Stimulated activated CD8-positive, alpha-beta memory T cell treated with anti-CD3 and anti-CD28 coated beads, Interleukin-15, amount 100 ng/mL, for 48 hours (primary cell): ENCODE data around the gene PHF11.
"Not testable (repeated sequence)": the region's sequence is repeated elsewhere in the genome, so short reads cannot be mapped to it uniquely, and the experiment has no call there.

Experiments
- DNase-seq, 2 donors: peaks; one replicate each; pipeline ENCODE4 v3.0.0-alpha.2; 2020; ENCODE audit warnings: low read depth in 2 of 2

The PHF11 gene

DNA sequence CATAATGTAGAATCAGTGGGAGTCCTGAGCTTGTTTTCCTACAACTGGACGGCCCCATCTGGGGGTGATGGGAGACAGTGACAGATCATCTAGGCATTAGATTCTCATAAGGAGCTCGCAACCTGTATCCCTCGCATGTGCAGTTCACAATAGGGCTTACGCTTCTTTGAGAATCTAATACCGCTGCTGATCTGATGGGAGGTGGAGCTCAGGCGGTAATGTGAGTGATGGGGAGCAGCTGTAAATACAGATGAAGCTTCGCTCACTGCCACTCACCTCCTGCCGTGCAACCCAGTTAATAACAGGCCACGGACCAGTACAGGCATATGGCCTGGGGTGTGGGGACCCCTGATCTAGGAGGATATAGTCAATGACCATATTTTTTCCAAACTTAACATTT, 50.8 kb downstream of the PHF11 start:
- no peak for DNase-seq

DNA sequence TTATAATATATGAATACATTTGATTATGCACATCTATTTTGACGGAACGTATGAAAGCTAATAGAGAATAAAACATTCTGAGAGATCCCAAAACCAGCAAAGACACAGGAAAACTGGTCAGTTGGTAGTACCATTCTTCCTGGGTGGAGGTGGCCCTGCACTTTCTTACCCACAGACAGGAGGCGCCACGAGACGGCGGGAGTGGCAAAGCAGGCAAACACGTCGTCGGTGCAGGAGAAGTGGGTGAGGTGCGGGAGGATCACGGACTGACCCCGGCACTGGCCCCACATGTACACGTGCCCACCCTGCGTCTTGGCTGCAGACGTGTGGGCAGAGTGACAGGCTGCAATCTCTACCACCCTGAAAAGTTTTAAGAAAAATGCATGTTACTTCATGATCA, 53.5 kb downstream of the PHF11 start:
- no peak for DNase-seq

DNA sequence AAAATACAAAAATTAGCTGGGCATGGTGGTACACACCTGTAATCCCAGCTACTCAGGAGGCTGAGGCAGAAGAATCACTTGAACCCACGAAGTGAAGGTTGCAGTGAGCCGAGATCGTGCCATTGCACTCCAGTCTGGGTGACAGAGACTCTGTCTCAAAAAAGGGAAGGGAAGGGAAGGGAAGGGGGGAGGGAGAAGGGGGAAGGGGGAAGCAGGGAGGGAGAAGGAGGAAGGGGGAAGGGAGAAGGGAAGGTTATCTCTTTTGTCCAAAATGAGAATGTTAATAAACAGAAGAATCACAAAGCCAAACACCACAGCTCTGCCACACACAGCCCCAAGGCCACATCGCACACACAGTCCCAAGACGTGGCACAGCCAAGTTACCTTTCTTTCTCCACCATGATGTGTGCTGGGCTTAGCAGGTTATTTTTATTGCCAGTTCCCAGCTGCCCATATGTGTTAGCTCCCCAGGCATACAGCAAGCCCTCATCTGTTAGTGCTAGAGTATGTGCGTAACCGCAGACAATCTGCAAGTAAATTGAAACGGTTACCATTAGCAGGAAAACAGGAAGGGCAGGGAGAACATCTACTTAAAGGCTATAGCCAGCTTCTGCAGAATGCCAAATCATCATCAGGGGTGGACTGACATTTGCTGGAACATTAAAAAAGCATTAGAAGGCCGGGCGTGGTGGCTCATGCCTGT, 55.3 kb downstream of the PHF11 start:
- DNase-seq, result no peak

DNA sequence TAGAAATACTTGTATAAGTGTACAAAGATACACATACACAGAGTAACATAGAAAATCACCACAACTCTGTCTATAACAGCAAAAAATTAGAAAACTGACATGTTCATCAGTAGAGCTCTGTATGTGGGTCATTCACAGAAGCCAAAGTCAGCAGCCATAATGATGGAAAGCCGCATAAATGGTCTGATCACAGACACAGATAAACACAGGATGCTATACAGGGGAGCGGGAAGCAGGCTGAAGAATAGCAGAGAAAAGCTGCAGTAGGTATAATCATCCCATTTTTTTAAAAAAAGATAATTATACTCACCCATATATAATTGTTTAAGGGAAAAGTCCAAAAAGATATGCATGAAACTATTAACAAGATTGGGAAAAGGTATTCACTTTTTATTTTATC, 58.1 kb downstream of the PHF11 start:
- DNase-seq, result no peak

DNA sequence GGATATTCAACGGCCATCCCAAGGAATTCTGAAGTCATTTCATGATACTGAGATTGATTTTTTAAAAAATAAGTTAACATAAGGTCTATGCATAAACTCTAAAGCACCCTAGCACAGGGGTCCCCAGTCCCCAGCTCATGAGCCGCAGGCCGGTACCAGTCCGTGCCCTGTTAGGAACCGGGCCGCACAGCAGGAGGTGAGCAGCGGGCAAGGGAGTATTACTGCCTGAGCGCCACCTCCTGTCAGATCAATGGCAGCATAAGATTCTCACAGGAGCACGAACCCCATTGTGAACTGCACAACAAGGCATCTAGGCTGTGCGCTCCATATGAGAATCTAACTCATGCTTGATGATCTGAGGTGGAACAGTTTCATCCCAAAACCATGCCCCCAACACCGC, 58.6 kb downstream of the PHF11 start:
- no peak for DNase-seq

DNA sequence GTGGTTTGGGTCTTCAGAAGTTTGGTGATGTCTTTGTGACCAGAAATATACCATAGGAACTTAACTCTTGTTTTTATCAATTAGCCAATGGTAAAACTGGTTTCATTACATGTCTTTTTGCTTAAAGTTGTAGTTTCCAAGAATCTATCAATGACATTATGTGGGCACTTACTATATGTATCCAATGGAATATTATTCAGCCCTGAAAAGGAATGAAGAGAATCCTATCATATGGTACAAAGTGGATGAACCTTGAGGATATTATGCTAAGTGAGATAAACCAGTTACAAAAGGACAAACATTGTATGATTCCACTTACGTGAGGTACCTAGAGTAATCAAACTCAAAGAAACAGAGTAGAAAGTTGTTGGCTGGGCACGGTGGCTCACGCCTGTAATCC, 63.3 kb downstream of the PHF11 start:
- no peak for DNase-seq

DNA sequence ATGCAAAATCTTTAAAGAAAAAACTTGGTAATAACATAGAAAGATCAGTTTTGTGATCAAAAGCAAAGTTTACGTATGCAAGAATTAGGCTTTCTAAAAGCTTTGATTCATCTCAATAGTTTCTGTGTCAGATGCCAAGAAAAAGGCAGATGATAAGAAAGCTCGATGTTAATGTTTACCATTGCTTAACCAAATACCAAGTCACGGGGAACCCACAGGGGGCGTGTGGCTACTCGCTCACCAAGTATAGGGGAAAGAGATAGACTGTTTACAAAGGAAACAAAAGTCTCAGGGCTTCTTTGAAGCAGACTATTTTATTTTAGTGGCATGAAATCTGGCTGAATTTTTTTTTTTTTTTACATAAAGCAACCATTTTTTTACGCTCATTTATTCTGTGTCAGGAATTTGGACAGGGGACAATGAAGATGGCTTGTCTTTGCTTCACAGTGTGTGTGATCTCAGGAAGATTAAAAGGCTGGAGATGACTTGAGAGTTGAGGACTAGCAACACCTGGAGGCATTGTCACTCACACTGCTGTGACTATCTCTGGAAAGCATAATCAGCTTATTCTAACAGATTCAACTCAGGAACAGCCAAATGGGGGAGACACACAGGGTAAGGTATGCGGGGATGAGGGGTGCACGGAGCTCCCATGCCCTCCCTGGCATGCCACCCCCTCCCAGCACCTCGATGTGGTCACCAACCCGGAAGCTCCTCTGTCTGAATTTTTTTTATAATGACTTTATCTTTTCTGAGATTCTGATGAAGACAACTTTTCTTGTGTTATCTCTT, 64.7 kb downstream of the PHF11 start:
- no peak for DNase-seq

DNA sequence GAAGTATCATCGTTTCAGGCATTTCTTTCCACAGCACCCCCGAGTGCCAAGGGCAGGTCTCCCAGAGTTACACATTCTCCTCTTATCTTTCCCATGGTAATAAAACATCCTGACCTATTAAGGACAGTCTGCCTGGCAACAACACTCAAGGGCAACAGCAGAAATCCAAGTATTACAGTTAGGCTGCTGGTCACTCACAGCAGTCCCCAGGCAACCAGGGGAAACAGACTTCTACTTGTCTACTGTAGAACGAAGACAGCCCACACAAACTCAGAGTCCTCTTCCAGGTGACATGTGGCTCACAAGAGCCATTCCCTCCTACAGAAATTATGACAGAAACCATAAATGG, 65.3 kb downstream of the PHF11 start:
- no peak for DNase-seq

DNA sequence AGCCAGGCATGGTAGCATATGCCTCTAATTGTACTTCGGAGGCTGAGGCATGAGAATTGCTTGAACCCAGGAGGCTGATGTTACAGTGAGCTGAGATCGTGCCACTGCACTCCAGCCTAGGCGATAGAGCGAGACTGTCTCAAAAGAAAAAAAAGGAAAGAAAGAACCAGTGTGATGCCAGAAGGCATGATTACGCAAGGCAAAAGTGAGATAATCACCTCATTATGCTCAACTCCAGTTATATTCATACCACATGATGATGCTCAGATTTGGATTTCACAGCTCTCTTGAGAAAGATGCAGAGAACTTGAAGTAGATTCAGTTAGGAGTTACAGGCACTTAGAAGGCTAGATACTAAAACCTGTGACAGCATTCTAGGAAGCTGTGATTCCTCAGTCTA, 67.8 kb downstream of the PHF11 start:
- DNase-seq, result no peak

DNA sequence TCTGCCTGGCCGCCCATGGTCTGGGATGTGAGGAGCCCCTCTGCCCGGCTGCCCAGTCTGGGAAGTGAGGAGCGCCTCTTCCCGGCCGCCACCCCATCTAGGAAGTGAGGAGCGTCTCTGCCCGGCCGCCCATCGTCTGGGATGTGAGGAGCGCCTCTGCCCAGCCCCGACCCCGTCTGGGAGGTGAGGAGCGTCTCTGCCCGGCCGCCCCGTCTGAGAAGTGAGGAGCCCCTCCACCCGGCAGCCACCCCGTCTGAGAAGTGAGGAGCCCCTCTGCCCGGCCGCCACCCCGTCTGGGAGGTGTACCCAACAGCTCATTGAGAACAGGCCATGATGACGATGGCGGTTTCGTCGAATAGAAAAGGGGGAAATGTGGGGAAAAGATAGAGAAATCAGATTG, 69.7 kb downstream of the PHF11 start:
- DNase-seq, result not testable (repeated sequence)

DNA sequence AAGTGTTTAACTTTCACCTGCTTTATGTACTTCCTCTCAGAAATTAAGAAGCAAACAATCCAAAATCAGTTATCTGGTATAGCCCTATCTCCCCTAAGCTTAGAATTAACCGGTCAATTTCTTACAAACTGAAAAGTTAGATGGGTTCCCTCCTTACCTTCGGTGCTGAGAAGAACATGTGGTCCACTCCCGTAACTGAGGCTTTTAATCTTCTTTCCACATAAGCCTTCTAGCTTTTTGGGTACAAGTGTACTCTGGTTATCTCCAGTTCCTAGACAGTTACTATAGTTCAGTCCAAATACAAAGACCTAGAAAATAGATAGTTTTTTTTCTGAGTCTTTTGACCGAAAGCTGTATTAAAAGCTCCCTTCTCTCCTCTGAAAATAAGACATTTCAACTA, 70.7 kb downstream of the PHF11 start:
- DNase-seq, result no peak

DNA sequence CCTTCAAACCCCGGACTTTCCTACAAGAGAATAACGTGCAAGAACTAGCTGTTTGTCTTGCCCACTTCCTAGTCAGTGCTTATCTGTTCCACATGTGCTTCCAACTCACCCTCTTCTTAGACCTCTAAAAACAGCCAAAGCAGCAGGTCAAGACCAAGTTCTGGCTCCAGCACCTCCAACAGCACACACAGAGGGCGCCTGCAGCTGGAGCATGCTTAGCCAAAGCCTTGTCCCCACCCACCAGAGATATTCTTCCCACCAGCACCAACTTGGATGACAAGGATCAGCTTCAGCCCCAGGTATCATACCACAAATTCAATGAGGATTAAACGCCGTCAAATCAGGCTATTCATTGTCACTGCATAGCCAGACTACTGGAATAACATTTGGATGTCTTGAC, 71.7 kb downstream of the PHF11 start:
- DNase-seq, result no peak

DNA sequence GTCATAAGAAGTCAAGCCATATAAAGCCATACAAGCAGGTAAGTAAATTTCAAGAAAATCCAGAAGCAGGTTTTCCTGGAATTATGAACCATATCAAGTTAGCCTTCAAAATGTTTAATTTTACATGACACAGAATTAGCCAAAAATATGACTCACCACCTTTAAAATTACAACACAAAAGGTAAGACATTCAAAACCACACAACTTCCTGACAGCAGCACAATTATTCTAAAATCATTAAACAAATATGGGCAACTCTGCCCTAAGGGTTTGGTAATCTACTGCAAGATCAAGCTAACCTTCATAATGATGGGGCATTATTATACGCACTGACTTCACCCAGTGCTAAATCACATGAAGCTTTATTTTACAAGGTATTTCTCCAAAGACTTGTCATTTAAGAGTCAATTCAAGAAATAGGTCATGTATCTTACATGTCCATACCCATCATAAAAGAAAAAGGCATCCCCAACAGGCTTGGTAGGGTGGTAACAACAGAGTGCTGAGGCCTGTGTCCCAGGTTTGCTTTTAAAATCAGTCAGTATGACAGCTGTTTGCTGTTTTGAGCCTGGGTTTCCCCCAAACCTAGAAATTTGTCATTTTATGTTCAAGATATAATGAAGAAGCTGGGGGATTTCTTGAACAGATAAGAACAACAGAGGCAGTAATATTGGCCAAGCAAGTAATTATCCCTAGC, 74.4 kb downstream of the PHF11 start:
- no peak for DNase-seq

DNA sequence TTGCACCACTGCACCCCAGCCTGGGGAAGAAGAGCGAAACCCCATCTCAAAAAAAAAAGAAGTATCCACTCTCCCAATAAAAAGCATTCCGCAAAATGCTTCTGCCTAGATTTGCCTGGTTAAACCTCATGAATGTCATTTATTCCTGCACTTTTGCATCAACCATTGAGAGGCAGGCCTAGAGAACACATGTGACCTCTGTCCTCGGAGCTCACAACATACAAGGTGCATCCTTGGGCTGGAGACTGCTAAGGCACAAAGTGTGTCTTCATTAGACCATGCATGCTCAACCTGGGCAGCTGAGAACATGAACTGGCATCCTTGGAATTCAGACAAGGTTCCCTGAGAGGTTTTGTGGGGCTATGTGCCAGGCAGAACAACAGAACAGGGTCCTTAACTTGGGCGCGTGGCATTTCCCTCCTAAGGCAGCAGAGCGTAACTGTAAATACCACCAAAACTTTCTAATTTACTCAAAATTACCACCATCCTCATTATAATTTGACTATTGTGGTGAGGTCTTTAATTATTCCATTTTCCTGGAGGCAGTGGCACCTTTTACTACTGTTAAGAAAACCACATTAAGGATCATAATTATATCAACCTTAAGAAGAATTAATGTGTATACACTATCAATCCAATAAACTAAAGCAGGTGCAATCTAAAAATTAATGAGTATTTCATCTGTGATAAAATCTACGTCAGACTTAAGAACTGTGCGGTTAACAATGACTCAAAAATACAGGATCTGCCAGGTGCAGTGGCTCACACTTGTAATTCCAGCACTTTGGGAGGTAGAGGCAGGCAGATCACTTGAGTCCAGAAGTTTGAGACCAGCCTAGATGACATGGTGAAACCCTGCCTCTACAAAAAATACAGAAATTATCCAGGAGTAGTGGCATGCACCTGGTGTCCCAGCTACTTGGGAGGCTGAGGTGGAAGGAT, 75.8 kb downstream of the PHF11 start:
- DNase-seq, result no peak
